ENCODE measurements around the gene LGALS3.

The LGALS3 gene

GRCh38 chr14:55194656-55195355 is 65.8 kb downstream of the LGALS3 start:
- no peak for DNase-seq

Data from NCI-H526 (cell line).